ENCODE measurements around the gene MXRA8.

MXRA8 gene

DNA sequence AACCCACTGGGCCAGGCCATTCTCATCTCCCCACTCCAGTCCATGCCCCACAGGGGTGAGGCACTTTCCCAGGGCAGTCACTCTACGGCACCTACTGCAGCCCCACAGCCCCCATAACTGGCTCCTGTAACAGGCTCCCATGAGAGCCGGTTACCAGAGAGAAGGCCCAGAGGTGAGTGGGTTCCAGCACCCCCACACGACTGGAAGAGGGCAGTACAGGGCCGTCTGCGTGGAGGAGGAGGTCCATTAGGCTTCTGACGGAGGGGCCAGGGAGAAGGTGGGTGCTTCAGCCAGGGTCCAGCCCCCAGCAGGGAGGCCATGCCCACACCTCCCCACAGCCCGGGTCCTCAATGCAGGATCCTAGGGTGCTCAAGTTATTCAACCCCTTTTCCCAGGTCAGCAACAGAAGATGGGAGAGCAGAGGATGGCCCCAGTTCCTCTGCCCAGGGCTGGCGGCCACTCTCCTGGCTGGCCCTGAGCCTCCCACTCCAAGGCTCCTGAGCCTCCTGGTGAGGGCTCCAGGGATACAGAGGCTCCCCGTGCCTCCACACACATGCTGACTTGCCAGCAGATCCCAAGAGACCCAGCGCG is 52.2 kb downstream of the MXRA8 start:
- no peak for DNase-seq (ENCODE audit: low read depth)

GRCh38 chr1:1305300-1306069 is 52.9 kb downstream of the MXRA8 start:
- peak; percentile 67 for DNase-seq (ENCODE audit: low read depth)

- DNase-seq (ENCODE audit: low read depth), result no peak
These were observed 53.7 kb downstream of the MXRA8 start for GRCh38 chr1:1304331-1305299.

- DNase-seq (ENCODE audit: low read depth), result no peak
These were observed 54.6 kb downstream of the MXRA8 start for GRCh38 chr1:1303736-1304135.

DNA sequence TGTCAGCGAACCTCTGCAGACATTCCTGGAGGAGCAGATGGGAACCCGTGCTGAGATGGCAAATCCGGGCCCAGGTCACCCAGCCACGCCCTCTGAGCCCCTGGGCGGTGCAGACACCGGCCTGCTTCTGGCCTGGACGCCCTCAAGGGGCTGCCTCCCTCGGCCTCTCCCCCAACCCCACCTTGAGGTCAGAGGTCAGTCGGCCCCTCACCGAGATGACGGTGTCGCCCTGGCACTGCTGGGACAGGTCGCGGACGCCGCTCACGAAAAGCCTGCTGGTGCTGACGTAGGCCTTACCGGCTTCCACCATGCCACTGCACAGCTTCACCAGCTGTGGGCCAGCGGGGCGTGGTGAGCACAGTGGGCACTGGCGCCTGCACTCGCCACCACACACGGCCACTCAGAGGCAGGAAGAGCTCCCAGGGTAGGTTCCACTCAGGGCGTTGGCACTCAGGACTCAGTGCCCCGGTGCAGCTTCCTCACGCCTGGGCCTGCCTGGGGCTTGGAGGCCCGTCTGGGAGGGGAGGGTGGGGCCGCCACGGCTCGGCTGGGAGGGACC is 55.3 kb downstream of the MXRA8 start:
- DNase-seq (ENCODE audit: low read depth), result no peak

Measured in stimulated activated CD4-positive, alpha-beta T cell treated with anti-CD3 and anti-CD28 coated beads, Interleukin-2, amount 100 ng/mL, for 4 hours (primary cell).